GM18505 (cell line): ENCODE results near the gene CGNL1.

ENCODE experiments used
- ATAC-seq: cut with Tn5 transposase; IDR thresholded peaks from one replicate; pipeline ENCODE4 v1.9.1; 2021; ENCODE audit not compliant: unreplicated experiment
- POLR2A ChIP-seq: IDR thresholded peaks from 4 replicates; pipeline ENCODE4 v1.6.1; 2011; ENCODE audit warnings: borderline replicate concordance; ENCODE audit not compliant: insufficient read depth, insufficient read length; ENCODE audit errors: extremely low read depth

CGNL1 gene

DNA sequence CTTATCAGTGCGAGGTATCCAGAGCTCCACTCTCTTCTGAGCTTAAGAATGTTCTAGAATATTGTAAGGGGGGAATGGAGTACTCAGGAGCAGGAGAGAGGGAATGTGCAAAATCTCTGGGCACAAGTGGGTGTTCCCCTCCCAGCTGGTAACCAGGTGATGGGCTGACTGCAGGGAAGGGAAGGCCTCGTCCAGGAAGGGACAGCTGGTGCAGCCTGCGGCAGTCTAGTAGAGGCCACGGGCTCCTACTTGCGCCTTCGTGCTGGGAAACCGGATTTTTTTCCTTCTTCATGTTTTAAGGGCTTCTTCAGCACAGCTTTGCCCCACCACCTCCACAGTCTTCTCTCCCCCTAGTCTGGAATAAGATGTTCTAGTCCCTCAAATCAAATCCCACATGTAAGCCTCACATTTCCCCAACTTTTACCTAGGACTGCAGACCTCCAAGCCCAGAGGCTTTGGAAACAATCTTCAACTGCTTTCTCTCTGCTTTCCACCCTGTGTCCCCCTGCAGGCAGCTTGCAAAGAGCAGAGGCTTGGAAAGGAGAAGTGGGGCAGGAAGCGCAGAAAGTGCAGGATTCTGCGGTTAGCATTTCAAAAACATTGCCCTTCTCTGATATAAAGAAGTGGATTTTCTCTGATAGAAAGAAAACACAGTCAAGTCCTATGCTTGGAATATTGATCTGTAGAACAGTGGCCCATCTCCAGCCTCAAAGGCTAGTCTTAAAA is 11.9 kb upstream of the CGNL1 start:
- ATAC-seq: no peak
- TF ChIP-seq POLR2A: no peak

DNA sequence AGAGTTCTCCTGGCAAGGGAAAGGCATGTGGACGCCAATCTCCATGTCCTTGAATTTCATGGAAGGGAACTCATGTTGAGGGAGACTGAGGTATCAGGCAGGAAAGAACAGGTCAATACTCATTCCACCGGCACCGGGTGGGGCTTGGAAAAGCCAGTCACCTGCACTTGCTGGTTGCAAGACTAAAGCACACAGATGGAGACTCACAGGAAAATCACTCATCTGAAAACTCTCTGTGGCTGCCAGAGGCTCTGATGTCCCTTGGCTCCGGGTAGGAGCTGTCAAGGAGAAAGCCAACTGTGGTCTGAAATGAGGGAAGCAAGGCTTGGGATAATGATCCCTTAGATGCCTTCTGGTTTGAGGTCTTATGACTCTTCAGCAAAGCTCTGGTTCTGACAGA is 8.7 kb upstream of the CGNL1 start:
- no peak for ATAC-seq
- TF ChIP-seq POLR2A: no peak

DNA sequence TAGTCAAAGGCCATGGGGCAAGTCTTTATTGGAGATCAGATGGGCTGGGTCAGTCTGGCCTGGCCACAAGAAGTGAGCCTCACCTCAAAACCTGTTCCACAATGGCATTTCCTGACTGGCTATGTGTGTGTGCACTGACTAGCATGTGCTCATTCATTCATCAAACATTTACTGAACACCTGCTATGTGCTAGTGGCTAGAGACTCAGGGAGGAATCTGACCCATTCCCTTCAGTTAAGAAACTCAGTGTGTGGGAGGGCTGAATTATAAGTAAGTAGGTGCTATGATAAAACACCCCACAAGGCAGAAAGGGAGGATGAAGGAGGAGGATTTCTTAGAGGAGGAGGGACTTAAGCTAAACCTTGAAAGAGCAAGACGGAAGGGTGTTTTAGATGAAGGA is 5.4 kb upstream of the CGNL1 start:
- ATAC-seq: no peak

DNA sequence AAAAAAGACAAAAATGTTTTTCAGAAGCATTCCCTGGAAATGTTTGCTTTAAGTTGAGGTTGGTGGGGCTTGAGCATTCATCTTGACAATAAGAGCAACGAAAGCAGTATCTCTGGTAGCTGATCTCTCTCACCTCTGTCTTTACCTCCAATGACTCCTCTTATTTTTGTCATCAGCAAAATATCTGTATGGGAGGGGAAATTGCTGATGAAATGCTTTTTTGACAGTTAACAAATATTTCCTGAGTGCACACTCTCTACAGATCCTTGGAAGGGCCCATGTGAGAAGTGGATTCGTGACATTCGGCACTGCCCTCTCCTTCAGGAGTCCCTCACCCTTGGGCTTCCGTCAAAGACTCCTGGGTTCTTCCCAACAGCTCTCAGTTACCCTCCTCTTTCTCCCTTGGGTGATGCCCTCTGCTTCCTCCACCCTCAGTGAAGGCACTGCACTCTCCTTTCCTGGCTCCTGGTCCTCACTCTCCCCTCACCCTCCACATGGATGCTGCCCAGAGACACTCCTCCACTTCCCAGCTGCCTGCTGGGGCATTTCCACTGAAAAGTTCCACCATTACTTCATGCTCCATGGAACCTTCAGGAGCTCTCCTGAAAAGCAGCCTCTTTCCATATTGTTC is 2.9 kb upstream of the CGNL1 start:
- no peak for TF ChIP-seq POLR2A
- no peak for ATAC-seq

More for the DNA sequence above, 5.4 kb upstream of the CGNL1 start:
- TF ChIP-seq POLR2A: no peak

DNA sequence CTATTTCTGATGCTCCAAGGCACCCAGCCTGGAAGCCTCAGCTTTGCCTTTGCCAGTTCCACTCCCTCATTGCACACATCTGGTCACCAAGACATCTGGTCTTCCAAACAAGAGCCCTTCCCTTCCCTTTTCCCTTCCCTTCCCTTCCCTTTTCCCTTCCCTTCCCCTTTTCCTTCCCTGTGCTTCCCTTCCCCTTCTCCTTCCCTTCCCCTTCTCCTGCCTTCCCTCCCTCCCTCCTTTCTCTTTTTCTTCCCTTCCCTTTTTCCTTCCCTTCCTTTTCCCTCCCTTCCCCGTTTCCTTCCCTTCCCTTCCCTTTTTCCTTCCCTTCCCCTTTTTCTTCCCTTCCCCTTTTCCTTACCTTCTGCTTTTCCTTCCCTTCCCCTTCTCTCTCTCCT is 2.4 kb upstream of the CGNL1 start:
- no peak for TF ChIP-seq POLR2A
- no peak for ATAC-seq

DNA sequence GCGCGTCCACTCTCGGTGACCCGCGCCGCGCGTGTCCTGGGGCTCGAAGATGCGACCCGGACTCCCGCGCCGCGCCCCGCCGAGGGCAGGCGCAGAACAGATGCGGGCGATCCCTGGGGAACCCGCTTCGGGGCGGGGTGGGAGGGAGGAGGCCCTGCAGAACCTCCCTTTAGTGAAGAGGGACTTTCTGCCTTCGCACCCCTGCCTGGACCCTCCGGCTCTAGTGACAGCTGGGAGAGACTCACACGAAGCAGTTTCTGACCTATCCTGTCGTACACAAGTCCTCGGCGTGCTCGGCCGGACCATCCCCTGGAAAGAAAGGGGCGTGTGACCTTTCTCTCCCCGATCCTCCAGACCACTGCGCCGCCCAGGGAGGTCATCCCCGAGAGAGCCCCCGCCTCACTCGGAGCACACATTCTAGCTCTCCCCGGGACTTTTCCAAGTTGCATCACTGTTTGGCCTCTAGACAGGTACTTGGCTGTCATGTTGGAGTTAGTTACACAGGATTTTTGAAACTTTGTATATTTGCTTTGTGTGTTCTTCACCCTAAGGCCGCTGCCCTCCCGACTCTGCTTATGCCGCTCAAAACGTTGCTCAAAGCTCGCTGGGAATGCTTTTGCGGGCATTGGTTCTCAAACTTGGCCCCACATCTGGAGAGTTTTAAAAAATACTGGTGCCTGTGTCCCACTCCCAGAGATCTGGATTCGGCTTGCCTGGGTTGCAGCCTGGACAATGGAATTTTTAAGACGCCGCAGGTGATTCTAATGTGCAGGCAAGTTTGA is 582 bp downstream of the CGNL1 start:
- ATAC-seq: no peak
- no peak for TF ChIP-seq POLR2A

DNA sequence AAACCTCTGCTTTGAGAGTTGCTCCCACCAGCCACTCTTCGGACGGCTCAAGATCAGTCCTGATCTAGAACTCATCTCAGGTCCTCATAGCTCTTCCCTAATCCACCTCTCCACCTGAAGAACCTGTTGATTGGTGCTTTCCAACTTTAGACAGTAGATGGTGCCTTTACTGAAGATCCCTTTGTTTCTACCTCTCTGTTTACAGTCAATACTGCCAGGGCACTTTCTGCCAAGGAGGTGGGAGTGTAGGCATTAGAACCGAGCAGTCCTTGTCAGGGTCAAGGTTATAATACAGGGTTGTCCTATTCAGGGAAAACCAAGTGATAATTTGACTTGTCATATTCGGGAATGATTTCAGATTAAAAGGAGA is 1.2 kb downstream of the CGNL1 start:
- no peak for TF ChIP-seq POLR2A
- ATAC-seq: no peak

DNA sequence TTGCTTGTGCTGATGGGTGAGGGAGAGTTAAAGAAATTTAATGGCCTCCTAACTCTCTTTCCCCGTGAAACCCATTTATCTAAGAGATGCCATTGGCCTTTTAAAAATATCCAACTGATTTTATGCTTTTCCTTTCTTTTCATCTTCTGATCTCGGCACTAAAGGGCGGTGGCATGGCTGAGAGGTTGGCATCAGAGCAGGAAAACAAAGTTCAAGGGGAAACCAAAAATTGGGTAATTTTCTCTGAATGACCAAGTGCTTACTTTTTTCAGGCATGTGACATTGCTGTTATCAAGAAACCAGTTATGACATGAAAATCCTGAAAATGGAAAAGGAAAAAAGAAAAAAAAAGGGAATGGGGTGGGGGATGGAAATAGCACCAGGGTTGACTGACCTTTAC is 3.2 kb downstream of the CGNL1 start:
- ATAC-seq: no peak
- TF ChIP-seq POLR2A: no peak

DNA sequence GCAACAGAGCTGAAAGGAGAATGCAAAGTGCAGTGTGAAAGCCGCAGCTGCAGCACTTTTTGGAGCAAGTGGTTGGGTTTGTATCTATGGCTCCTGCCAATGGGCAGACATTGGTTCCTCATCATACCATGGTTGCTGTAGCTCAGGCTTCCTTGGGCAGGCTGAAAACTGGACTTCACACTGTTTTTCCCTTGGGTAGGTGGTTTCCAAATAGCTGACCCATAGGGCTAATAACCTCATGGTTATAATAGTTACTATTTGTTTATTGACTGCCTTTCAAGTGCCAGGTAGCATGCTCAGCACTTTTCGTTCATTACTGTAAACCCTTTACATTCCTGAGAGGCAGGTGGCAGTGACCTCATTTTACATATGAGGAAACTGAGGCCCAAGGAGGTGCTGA is 4.5 kb downstream of the CGNL1 start:
- ATAC-seq: no peak
- TF ChIP-seq POLR2A: no peak

DNA sequence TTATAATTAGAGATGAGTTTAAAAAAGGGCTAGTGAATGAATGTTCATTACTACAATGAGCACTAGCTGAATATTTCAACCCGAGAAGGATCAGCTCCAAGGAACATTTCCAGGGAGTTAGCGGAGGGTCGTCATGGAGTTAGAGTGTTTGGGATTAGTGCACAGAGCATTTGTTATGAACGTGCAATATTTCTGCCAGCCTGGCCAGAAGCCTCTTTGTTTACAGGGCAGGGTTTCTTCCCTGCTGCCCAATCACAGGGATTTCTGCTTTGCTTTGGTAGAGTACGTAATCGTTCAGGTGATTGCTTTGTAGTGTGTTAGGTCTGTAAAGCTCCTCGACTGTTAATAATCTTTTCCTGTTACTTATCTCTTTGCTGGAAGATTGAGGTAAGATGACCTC is 5.9 kb downstream of the CGNL1 start:
- no peak for ATAC-seq
- TF ChIP-seq POLR2A: no peak

DNA sequence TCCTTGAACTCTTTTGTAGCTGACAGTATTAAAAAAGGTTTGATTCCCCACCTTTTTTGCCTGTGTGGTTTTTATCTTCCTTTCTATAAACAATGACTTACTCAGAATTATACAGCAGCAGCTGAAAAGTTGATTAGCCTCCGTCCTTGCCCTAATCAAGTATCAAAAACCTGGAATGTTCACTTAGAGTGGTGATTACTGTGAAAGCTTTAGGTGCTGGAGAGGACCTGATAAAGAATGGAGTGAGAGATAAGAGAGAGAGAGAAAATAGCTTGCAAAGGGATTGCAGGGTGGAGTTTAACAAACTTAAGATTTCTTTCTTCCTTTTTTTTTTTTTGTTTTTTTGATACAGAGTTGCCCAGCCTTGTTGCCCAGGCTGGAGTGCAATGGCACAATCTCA is 6.7 kb downstream of the CGNL1 start:
- no peak for TF ChIP-seq POLR2A
- ATAC-seq: no peak

DNA sequence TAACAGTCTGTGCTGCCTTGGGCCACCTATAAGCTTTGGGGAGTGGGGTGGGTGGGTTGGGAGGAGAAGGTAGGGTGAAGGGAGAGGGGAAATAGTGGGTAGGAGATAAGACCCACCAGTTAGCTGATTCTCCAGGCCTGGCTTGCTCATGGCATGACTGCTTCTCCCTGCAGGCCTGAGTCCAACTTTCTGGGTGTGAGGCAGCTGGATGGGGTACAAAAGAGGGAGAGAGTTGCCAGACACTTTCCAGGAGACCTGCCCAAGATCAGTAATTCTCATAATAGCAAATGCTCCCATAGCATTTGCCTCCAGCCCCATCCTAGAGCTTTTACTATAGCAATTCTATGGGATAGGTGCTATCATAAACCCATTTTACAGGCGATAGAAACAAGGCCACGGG is 7.7 kb downstream of the CGNL1 start:
- no peak for TF ChIP-seq POLR2A
- no peak for ATAC-seq

DNA sequence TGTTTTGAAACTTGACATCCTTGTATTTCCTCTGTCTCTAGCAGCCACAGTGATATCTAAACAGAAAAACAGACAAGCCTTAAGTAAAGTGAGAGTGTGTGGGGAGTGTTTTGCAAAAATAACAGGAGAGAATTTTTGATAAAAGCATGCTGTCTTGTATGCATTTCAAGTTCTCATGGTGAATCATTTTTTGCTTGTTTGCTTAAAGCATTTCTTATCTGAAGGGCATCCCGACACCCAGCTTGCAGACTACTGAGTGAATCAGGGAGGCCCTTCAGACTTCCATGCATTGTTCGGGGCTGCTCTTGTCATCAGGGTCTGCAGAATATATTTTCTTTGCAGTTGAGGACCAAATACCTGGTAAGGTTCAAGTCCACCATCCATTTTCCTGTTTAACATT is 8.5 kb downstream of the CGNL1 start:
- ATAC-seq: no peak
- TF ChIP-seq POLR2A: no peak

DNA sequence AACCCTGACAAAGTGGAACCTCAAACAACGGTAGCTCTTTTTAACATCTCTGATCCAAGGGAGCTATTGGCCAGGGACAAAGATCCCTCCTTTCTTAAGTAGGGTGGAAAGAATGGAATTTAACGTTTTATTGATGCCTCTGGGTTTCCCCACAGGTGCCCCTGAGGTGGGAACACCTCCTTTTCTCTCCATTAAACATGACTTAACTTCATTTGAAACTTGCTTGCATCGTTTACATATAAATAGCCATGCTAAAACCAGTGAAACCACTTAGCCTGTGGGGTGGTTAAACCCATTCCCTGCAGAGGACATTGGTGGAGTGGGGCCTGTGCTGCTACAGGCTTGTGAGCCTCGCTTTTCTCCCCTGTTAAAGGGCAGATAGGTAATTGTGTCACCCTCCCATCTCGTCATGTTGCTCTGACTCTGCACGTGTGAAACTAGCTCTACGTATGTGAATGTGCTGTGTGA is 9.7 kb downstream of the CGNL1 start:
- no peak for TF ChIP-seq POLR2A
- no peak for ATAC-seq
